HCT116 (cell line): Measurements from ENCODE around the gene ISOC1. TPM values are rescaled to one million over a fixed set of nuclear protein-coding genes. Genes with fewer than 3 reads are reported as not detected.
A peak's percentile ranks its signal among the peaks of the same experiment; 100 is the strongest.

ENCODE experiments used
- ATAC-seq: fragments of 200-7000 bp; cut with Tn5 transposase; 2 replicates; pipeline ENCODE4 v1.9.1; 2020; ENCODE audit warnings: mild to moderate bottlenecking, moderate library complexity
- BruUV-seq: library from RNA; stranded (reverse); fragments of 400-500 nt; replicated peaks from 2 replicates; lab custom pipeline; 2021; lab: Mats Ljungman, UMichigan
- CTCF ChIA-PET: fragments of 300-600 bp; sonication (Branson Sonifier 250); formaldehyde crosslinking; loops from one replicate; lab custom pipeline; 2021; ENCODE audit warnings: antibody characterized with exemption; lab: Charles Lee
- POLR2A ChIA-PET: fragments of 300-600, 350-600 bp; sonication (Branson Sonifier 250); formaldehyde crosslinking; loops from one replicate; lab custom pipeline; 2021; ENCODE audit warnings: antibody characterized with exemption; lab: Charles Lee
- RAD21 ChIA-PET, 2 experiments: fragments of 300-600 bp; sonication (Branson Sonifier 250); formaldehyde crosslinking; loops; one replicate each; lab custom pipeline; 2023; ENCODE audit warnings: low total read pairs in 2 of 2; ENCODE audit not compliant: uncharacterized antibody in 2 of 2, unreplicated experiment in 2 of 2, low non-redundant PET in 1 of 2; lab: Charles Lee
- DNase-seq: peaks from one replicate; pipeline ENCODE4 v3.0.0-alpha.2; 2010; ENCODE audit warnings: low read depth, low spot score
- H2AFZ ChIP-seq: fragments of 200-600 bp; shearing (Covaris generic), sonication (generic); 2 replicates; pipeline ENCODE4 v1.6.1; 2017; ENCODE audit warnings: low read depth, mixed run types, mixed read lengths, antibody characterized with exemption, low read length; ENCODE audit not compliant: poor library complexity, severe bottlenecking
- H3K27ac ChIP-seq: 2 replicates; pipeline ENCODE4 v1.5.1; 2012; ENCODE audit warnings: low read depth, low read length
- H3K27me3 ChIP-seq: fragments of 200-600 bp; sonication (generic); 2 replicates; pipeline ENCODE4 v1.6.1; 2016; ENCODE audit warnings: mixed run types, low read length, mixed read lengths; ENCODE audit not compliant: insufficient read depth
- H3K36me3 ChIP-seq, 2 experiments: fragments of 200-500 bp in 1 of 2; fragments of 200-600 bp in 1 of 2; sonication (Bioruptor generic) in 1 of 2; sonication (generic) in 1 of 2; 2 replicates each; pipeline versions ENCODE4 v1.5.1 to v1.6.1; 2014 to 2016; ENCODE audit warnings: low read length in 2 of 2, inconsistent platforms in 1 of 2, mixed read lengths in 1 of 2, mixed run types in 1 of 2; ENCODE audit not compliant: insufficient read depth in 2 of 2, control insufficient read depth in 1 of 2
- H3K4me1 ChIP-seq, 2 experiments: fragments of 200-600 bp in 1 of 2; sonication (generic) in 1 of 2; 2 replicates each; pipeline versions ENCODE4 v1.5.1 to v1.6.1; 2012 to 2017; ENCODE audit warnings: low read length in 2 of 2, inconsistent platforms in 1 of 2, mild to moderate bottlenecking in 1 of 2, mixed read lengths in 1 of 2, mixed run types in 1 of 2, moderate library complexity in 1 of 2; ENCODE audit not compliant: insufficient read depth in 2 of 2, control insufficient read depth in 1 of 2
- H3K4me2 ChIP-seq: fragments of 200-600 bp; sonication (generic); 2 replicates; pipeline ENCODE4 v1.6.1; 2017; ENCODE audit warnings: mixed run types, low read length, mixed read lengths
- H3K4me3 ChIP-seq, 2 experiments: fragments of 200-600 bp in 1 of 2; sonication (generic) in 1 of 2; replicated peaks in 1 of 2; 2 replicates each; pipeline ENCODE4 v1.5.1; 2011 to 2016; ENCODE audit warnings: low read length in 2 of 2, control low read depth in 1 of 2, low read depth in 1 of 2, mild to moderate bottlenecking in 1 of 2, mixed read lengths in 1 of 2, mixed run types in 1 of 2
- H3K79me2 ChIP-seq: fragments of 200-600 bp; sonication (generic); 2 replicates; pipeline ENCODE4 v1.6.1; 2017; ENCODE audit warnings: mild to moderate bottlenecking, mixed run types, low read length, moderate library complexity, mixed read lengths; ENCODE audit not compliant: insufficient read depth
- H3K9ac ChIP-seq: fragments of 200-600 bp; sonication (generic); 2 replicates; pipeline ENCODE4 v1.6.1; 2016; ENCODE audit warnings: low read length, mixed read lengths
- H3K9me2 ChIP-seq: fragments of 200-600 bp; sonication (generic), shearing (Covaris generic); 2 replicates; pipeline ENCODE4 v1.6.1; 2017; ENCODE audit warnings: mixed run types, mild to moderate bottlenecking, moderate library complexity; ENCODE audit not compliant: insufficient read depth
- H3K9me3 ChIP-seq, 2 experiments: fragments of 200-500 bp in 1 of 2; fragments of 200-600 bp in 1 of 2; sonication (Bioruptor generic) in 1 of 2; sonication (generic) in 1 of 2; 2 replicates each; pipeline ENCODE4 v1.6.1; 2014 to 2017; ENCODE audit warnings: low read length in 2 of 2, mixed read lengths in 2 of 2, inconsistent platforms in 1 of 2, low read depth in 1 of 2, mild to moderate bottlenecking in 1 of 2, mixed run types in 1 of 2, moderate library complexity in 1 of 2; ENCODE audit not compliant: control insufficient read depth in 1 of 2, insufficient read depth in 1 of 2
- H4K20me1 ChIP-seq: fragments of 200-600 bp; sonication (generic), shearing (Covaris generic); 2 replicates; pipeline ENCODE4 v1.6.1; 2017; ENCODE audit warnings: mixed run types, mild to moderate bottlenecking, moderate library complexity; ENCODE audit not compliant: insufficient read depth
- CTCF ChIP-seq, 3 experiments: fragments of 200-600 bp in 1 of 3; sonication (generic) in 1 of 3; IDR thresholded peaks in 2 of 3; conservative IDR thresholded peaks in 1 of 3; 2 replicates each; pipeline ENCODE4 v1.5.1; 2012 to 2017; ENCODE audit warnings: low read depth in 2 of 3, low read length in 2 of 3, antibody characterized with exemption in 1 of 3, borderline replicate concordance in 1 of 3, control low read depth in 1 of 3, mild to moderate bottlenecking in 1 of 3, mixed read lengths in 1 of 3, mixed run types in 1 of 3, moderate library complexity in 1 of 3; ENCODE audit not compliant: insufficient read depth in 1 of 3
- EGR1 ChIP-seq: IDR thresholded peaks from 2 replicates; pipeline ENCODE4 v1.6.1; 2012; ENCODE audit warnings: low read depth
- MAX ChIP-seq: IDR thresholded peaks from 2 replicates; pipeline ENCODE4 v1.6.1; 2012
- RAD21 ChIP-seq: IDR thresholded peaks from 2 replicates; pipeline ENCODE4 v1.6.1; 2012; ENCODE audit warnings: low read depth, mild to moderate bottlenecking
- YY1 ChIP-seq: IDR thresholded peaks from 2 replicates; pipeline ENCODE4 v1.6.1; 2011; ENCODE audit warnings: low read length, low read depth, moderate library complexity, mild to moderate bottlenecking; ENCODE audit not compliant: insufficient replicate concordance; ENCODE audit errors: extremely low read depth
- ZFX ChIP-seq: fragments of 450-650 bp; IDR thresholded peaks from 2 replicates; pipeline ENCODE4 v1.6.1; 2017
- intact Hi-C: fragments of 100-400 bp; cut with micrococcal nuclease; formaldehyde crosslinking; loops from 2 replicates; pipeline ENCODE4 v1.10.0; 2022
- total RNA-seq: library from RNA; stranded (reverse); gene quantifications from one replicate; pipeline ENCODE4 v1.2.1, GENCODE V29; 2021; ENCODE audit not compliant: unreplicated experiment

ISOC1 gene
- total RNA-seq, 1 experiment from 2014 or later = 42.9 TPM

GRCh38 chr5:129094924-129095899, 663 bp downstream of the ISOC1 start:
- Histone ChIP-seq H2AFZ (no peak overlapping the region), H3K9ac (peak overlapping the region; percentile 74), H3K9me3 (no peaks in the 10 kb centered on the region), H3K4me1 (peaks cover 8 to 14% of the 10 kb centered on the region in 2 experiments; a peak in 2 of 4 replicates), H3K4me2 (peak overlapping the region; percentile 94), H3K4me3 (peak overlapping the region; percentile 82 to 84), H3K36me3 (no peaks in the 10 kb centered on the region), H3K27ac (peak overlapping the region; percentile 76), H3K9me2 (no peaks in the 10 kb centered on the region), H3K27me3 (no peaks in the 10 kb centered on the region), H4K20me1 (no peaks in the 10 kb centered on the region), H3K79me2 (peaks cover 52% of the 10 kb centered on the region)
- POLR2A ChIA-PET = interaction anchor here (0.8 to 2.7 kb wide), 5 partner anchors 10 to 189 kb away, joined by 3 to 6 read pairs (median 4); partner anchors contain the start of gene SLC27A6
- BruUV-seq = TSS peak; percentile 36
- no peak for DNase-seq
- ATAC-seq = peak; percentile 56
- RAD21 ChIA-PET = no interaction called here
- CTCF ChIA-PET = interaction anchor here (0.9 to 2.5 kb wide), 2 partner anchors 79 to 190 kb away, joined by 3 to 14 read pairs; no protein-coding TSS in a partner anchor
- TF ChIP-seq ZFX = peak; percentile 17; the same call in 1 of the 2 replicates
- no peak for TF ChIP-seq YY1
- TF ChIP-seq MAX = peak; percentile 67
- TF ChIP-seq EGR1 = peak; percentile 83
- 0 out of 6 replicates have a peak, but pooled peaks of 1 of the 3 experiments have one; percentile 7 for TF ChIP-seq CTCF (IDR thresholded peaks at IDR 0.05 in 2 of 3, conservative IDR thresholded peaks at IDR 0.05 in 1 of 3; ENCODE audit: borderline replicate concordance in 1 of 3, insufficient read depth in 1 of 3, low read depth in 2 of 3, low read length in 2 of 3)
- 0 out of 2 replicates have a peak, but pooled peaks have one; percentile 22 for TF ChIP-seq RAD21
- intact Hi-C loops = no loop called here
